ENCODE measurements around the gene PMEPA1. TPM values are rescaled to one million over a fixed set of nuclear protein-coding genes. Genes with fewer than 3 reads are reported as not detected.
A peak's percentile ranks its signal among the peaks of the same experiment; 100 is the strongest.

Gene PMEPA1
- total RNA-seq, 1 experiment from 2014 or later = 15.0 TPM

DNA sequence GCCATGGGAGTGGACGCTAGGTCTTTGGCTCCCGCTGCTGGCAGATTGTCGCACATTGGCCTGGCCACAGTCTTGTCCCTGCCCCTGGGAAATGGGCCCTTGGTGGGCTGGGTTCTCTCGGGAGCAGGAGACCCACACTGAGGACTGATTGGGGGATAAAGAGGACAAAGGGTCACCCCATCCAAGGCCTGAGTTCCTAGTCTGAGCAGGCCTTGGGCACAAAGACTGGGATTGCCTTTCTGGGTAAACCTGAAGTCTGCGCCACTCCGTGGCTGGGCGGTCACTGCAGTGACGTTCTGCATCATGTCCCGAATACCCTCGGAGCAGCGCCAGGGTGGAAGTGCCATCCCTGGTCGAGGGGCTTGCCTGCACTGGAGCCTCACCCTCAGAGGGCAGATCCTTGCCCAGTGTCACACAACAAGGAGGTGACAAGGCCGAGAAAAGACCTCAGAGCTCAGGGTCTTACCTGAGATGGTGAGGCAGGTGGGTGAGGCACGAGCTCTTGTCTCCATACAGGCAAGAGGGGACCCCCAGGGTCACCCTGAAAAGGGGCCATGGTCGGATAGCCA is 53.5 kb downstream of the PMEPA1 start:
- Histone ChIP-seq H3K9me3 (replicated peaks) (no peaks in the 10 kb centered on the region), H3K27me3 (no peaks in the 10 kb centered on the region), H3K27ac (no peak overlapping the region), H3K4me1 (no peaks in the 10 kb centered on the region), H3K4me3 (no peak overlapping the region), H3K36me3 (peaks cover 65% of the 10 kb centered on the region)
- DNase-seq = peak in 1 of 2 experiments; percentile 7

DNA sequence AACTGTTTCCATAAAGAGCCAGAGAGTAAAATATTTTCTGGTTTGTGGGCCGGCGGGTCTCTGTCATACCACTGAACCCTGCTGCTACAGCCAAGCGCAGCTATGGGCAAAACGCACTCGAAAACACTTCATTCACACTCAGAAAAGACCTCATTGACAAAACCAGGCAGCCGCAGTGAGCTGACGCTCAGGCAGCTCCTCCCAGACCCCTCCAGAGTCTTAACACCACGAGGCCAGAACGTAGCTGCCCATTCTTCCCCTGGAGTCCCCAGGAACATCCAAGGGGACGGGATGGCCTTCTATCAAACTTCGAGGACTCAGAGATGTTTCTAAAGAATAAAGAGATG is 54.0 kb downstream of the PMEPA1 start:
- no peaks in the 10 kb centered on the region for H3K4me1 ChIP-seq
- H3K9me3 ChIP-seq (replicated peaks) = no peaks in the 10 kb centered on the region
- H3K27me3 ChIP-seq = no peaks in the 10 kb centered on the region
- DNase-seq = no peak
- H3K36me3 ChIP-seq = peaks cover 71% of the 10 kb centered on the region
- H3K27ac ChIP-seq = no peak overlapping the region
- H3K4me3 ChIP-seq = no peak overlapping the region

DNA sequence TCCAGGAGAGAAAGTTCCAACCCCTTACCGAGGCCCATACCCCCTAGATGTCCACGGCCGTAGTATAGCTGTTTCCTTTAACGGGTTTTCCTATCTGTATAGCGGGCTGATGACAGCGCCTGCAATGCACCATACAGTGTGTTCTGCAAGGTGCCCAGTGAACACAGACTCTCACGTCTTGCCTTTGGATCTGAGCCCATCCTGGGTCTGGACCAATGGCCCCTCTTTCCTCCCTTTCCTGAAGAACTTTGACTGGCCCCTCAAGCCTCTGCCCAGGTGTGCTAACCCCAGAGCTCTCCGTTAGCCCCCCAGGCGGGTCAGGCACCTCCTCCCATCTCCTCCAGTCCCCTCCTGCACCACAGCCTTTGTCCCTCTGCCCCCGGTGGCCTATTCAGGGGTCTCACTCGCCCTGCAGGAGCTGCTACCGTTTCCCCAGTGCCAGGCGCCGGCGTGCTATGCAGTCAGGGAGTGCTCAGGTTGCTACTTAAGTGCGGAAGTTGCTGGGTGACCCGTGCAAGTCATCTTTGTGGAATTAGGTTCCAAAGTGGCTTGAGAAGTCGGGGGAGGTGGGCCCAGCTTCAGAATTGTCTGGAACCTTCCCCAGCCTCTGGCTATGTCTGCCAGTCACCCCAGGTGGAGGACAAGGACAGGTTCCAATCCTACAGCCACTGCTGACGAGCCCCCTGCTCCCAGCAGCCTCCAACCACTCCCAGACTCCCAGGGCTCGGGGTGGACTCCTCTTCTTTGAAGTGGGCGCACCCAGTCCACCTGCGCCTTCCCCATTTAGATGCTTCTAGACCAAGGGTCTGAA is 54.6 kb downstream of the PMEPA1 start:
- Histone ChIP-seq H3K9me3 (replicated peaks) (no peaks in the 10 kb centered on the region), H3K27me3 (no peaks in the 10 kb centered on the region), H3K27ac (no peak overlapping the region), H3K4me1 (no peaks in the 10 kb centered on the region), H3K36me3 (peaks cover 77% of the 10 kb centered on the region), H3K4me3 (no peak overlapping the region)
- DNase-seq = peak in 1 of 2 experiments; percentile 20

DNA sequence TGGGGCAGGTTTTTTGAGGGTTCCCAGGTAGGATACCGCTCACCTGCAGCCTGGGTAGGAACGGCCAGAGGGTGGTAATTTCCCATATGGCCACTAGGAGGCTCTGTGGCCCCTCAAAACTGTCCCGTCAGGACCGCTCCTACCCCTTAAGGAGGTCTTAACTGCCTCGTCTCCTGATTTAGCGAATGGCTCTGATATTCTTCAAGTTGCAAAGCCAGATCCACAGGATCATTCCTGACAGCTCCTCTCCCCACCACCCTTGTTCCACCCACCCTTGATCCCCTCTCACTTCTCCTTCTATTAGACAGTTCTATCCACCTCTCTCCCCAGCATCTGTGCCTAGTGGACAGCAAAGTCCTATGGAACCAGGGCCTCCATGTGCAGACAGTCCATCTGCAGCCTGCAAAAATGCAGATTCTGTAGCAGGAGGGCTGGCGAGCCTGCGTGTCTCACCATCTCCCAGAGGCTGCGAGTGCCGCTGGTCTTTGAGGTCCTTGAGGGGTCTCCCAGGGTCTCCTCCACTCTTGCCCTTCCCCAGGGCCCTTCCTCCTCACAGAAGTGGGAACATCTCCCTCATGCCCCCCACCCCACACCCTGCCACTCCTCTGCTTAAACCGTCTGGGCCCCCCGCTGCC is 55.3 kb downstream of the PMEPA1 start:
- H3K9me3 ChIP-seq (replicated peaks) = no peaks in the 10 kb centered on the region
- H3K27ac ChIP-seq = no peak overlapping the region
- H3K27me3 ChIP-seq = no peaks in the 10 kb centered on the region
- no peak overlapping the region for H3K4me3 ChIP-seq
- H3K4me1 ChIP-seq = no peaks in the 10 kb centered on the region
- DNase-seq = peak; percentile 67 to 88
- H3K36me3 ChIP-seq = peaks cover 82% of the 10 kb centered on the region

DNA sequence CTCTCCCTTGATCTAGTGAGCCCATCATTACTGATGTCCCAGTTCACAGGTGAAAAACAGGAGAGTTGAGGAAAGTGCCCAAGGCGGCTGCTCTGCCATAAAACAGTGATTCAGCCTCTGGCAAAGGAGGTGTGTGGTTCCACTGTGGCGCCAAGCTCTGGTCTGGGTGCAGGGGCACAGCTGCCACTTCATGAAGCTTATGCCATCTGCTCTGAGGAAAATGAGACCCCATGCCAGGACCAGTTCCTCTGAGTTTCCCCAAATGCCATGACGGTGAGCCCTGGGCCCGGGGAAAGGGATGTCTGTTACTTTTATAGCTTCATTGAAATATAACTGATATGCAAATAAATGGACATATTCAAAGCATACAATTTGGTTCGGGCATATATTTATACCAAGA is 55.9 kb downstream of the PMEPA1 start:
- Histone ChIP-seq H3K27ac (no peak overlapping the region), H3K9me3 (replicated peaks) (no peaks in the 10 kb centered on the region), H3K27me3 (no peaks in the 10 kb centered on the region), H3K4me3 (no peak overlapping the region), H3K36me3 (peaks cover 79% of the 10 kb centered on the region), H3K4me1 (no peaks in the 10 kb centered on the region)
- DNase-seq = no peak

DNA sequence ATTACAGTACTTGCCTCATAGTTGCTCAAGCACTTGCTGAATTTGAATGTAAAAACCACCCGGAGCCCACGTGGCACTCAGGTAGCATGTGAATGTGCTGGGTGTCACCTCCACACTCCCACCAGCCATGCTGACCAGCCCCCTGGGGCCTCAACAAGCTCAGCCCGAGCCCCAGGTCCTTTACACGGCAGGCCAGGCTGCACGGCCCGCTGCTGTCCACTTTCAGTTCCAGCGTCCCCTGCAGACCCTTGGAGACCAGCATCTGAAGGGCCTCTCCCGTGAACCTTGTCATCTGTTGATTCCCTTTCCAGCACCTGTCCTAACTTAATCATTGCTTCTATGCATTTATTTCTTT is 56.3 kb downstream of the PMEPA1 start:
- Histone ChIP-seq H3K27me3 (no peaks in the 10 kb centered on the region), H3K36me3 (peaks cover 75% of the 10 kb centered on the region), H3K4me3 (no peak overlapping the region), H3K9me3 (replicated peaks) (no peaks in the 10 kb centered on the region), H3K4me1 (no peaks in the 10 kb centered on the region), H3K27ac (no peak overlapping the region)
- peak in 1 of 2 experiments; percentile 2 for DNase-seq

DNA sequence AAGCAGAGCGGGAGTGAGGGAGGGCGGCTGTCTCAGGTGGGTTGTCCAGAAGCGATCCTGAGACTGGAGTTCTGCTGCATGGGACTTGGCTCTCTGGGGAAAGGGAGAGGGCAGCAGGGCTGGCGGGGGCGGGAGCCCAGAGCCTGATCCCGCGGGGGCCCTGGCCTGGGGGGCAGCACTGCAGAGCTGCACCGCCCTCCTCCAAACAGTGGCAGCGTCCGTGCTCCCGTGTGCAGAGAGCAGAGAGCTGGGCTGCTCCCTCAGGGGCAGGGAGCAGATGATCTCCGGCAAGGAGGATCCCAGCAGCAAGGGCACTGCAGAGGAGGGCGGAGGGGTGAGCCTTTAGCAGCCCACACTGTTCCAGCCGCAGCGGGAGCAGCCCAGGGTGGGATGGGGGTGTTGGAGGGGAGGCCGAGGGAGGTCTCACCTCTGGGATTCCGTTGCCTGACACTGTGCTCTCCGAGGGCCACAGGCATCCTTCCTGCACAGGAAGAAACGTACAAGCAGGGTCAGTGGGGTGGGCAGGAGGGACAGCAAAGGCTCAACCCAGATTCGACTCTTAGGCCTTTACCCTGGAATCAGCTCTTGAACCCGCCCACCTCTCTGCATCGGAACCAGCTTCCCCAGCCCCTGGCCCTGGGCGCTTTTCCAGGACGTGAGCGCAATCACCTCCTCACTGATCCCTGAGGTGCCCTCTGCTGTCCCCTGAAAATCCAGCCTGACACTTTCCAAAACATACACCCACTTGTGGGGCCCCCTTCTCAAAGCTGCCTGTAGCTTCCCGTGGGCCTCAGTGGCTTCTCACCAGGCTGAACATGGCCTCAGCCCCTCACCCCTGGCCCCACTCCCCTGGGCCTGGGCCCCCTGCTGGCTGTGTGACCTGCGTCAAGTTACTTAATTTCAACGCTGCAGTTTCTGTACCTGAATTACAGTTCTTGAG is 56.9 kb downstream of the PMEPA1 start:
- no peak overlapping the region for H3K27ac ChIP-seq
- no peak overlapping the region for H3K4me3 ChIP-seq
- peaks cover 69% of the 10 kb centered on the region for H3K36me3 ChIP-seq
- H3K27me3 ChIP-seq = no peaks in the 10 kb centered on the region
- no peaks in the 10 kb centered on the region for H3K4me1 ChIP-seq
- peak in 1 of 2 experiments; percentile 4 for DNase-seq
- H3K9me3 ChIP-seq (replicated peaks) = no peaks in the 10 kb centered on the region

DNA sequence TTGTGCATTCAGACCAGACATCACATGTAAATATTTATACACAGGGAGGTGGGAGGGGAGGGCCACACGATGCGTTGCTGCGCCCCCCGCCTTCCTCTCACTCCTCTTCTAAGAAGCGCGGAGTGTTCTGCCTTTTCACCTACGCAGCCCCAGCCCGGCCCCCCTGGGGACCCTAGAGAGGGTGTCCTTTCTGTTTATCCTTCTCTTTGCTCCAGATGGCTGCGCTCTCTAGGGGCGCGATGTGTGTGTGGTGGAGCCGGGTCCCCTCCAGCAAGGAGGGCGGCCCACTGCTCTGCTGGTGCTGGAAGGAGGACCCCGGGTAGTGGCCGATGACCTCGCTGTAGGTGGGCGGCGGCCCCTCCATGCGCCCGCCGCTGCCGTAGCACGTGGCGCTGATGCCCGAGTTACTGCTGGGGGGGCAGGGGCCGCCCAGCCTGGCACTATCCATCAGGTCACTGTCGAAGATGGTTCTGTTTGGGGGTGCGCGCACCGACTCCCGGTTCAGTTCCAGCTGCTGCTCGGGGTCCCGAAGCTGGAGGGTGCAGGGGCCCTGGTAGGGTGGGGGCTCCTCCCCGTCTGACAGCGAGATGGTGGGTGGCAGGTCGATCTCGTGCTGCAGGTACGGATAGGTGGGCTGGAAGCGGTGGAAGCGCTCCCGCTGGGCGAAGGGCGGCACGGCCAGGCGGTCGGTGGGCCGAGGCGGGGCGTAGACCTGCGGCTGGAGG is 57.8 kb downstream of the PMEPA1 start:
- no peaks in the 10 kb centered on the region for H3K9me3 ChIP-seq (replicated peaks)
- DNase-seq = peak in 1 of 2 experiments; percentile 9
- no peaks in the 10 kb centered on the region for H3K27me3 ChIP-seq
- no peak overlapping the region for H3K27ac ChIP-seq
- no peaks in the 10 kb centered on the region for H3K4me1 ChIP-seq
- peaks cover 63% of the 10 kb centered on the region for H3K36me3 ChIP-seq
- H3K4me3 ChIP-seq = no peak overlapping the region

DNA sequence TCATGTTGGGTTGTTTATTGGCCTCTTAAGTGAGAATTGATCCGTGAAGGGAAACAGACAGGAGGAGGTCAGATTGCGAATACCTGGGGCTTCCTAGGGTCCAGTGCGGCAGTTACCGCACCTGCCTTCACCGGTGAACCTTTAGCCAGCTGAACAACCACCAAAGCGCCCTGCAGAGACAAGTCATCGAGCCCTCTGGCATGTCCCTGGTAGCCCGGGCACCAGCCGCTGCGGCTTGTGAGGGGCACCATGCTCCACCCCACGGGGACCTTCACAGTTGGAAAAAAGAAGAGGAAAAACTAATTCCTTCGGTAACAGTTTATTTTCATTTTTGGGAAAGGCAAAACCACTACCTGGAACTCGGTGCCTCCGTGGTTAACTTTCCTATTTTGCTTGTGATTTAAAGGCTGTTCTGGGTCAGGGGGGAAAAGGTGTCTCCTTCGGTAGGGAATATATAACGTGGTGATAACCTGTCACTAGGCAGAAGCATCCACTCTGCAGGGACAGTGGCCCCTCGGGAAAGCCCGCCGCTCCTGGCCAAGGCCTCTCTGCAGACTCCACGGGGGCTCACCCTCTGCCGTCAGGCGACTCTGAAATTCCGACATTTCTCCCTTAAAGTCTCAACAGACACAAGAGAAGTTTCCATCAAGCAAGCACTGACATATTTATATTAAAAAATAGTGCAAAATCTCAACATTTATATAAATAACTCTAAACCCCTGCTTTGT is 58.9 kb downstream of the PMEPA1 start:
- Histone ChIP-seq H3K27me3 (no peaks in the 10 kb centered on the region), H3K4me3 (no peak overlapping the region), H3K27ac (no peak overlapping the region), H3K4me1 (no peaks in the 10 kb centered on the region), H3K9me3 (replicated peaks) (no peaks in the 10 kb centered on the region), H3K36me3 (peaks cover 55% of the 10 kb centered on the region)
- no peak for DNase-seq

DNA sequence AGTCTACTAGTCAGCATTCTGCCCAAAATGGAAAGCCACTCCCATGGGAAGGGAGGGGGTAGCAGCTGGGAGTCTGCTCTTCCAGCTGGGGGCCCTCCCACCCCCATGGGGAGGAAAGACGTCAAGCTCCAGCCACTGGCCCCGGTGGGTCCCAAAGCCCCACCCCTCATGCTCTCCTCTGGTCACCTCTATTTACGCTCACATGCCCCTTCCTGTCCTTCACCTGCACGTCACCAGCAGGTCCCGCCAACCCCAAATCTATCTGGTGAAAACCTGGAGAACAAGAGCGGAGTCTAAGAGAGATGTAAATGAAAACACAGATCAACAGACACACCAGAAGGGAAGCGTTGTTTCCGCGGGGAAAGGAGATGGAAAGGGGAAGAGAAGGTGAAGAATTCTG is 59.5 kb downstream of the PMEPA1 start:
- Histone ChIP-seq H3K9me3 (replicated peaks) (no peaks in the 10 kb centered on the region), H3K4me1 (no peaks in the 10 kb centered on the region), H3K36me3 (peaks cover 52% of the 10 kb centered on the region), H3K27ac (no peak overlapping the region), H3K4me3 (no peak overlapping the region), H3K27me3 (no peaks in the 10 kb centered on the region)
- DNase-seq = peak in 1 of 2 experiments; percentile 6

DNA sequence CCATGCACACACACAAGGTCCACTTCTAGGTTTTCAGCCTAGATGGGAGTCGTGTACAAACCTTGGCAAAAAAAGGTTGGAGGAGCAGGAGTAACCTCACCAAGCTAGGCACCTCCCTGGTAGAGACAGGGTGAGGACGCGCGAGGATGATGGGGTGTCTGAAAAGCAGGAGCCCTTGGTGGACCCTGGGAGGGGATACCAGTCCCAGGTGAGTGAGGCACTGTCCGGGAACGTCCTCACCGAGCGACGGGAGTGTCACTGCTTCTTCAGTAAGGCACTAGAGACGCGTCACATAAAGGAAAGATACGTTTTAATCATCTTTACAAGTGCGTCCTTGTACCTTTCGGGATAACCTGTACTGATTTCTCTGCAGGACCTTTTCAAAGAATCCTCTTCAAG is 60.2 kb downstream of the PMEPA1 start:
- no peak overlapping the region for H3K27ac ChIP-seq
- peaks cover 3% of the 10 kb centered on the region; the same call in 1 of the 2 replicates for H3K9me3 ChIP-seq (replicated peaks)
- H3K27me3 ChIP-seq = no peaks in the 10 kb centered on the region
- DNase-seq = no peak
- no peaks in the 10 kb centered on the region for H3K4me1 ChIP-seq
- H3K4me3 ChIP-seq = no peak overlapping the region
- H3K36me3 ChIP-seq = peaks cover 48% of the 10 kb centered on the region

DNA sequence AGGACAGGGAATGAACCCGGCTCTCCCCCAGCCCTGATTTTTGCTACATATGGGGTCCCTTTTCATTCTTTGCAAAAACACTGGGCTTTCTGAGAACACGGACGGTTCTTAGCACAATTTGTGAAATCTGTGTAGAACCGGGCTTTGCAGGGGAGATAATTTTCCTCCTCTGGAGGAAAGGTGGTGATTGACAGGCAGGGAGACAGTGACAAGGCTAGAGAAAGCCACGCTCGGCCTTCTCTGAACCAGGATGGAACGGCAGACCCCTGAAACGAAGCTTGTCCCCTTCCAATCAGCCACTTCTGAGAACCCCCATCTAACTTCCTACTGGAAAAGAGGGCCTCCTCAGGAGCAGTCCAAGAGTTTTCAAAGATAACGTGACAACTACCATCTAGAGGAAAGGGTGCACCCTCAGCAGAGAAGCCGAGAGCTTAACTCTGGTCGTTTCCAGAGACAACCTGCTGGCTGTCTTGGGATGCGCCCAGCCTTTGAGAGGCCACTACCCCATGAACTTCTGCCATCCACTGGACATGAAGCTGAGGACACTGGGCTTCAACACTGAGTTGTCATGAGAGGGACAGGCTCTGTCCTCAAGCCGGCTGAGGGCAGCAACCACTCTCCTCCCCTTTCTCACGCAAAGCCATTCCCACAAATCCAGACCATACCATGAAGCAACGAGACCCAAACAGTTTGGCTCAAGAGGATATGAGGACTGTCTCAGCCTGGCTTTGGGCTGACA is 60.8 kb downstream of the PMEPA1 start:
- Histone ChIP-seq H3K9me3 (replicated peaks) (peaks cover 6% of the 10 kb centered on the region; the same call in 1 of the 2 replicates), H3K4me1 (no peaks in the 10 kb centered on the region), H3K4me3 (no peak overlapping the region), H3K27me3 (no peaks in the 10 kb centered on the region), H3K27ac (no peak overlapping the region), H3K36me3 (peaks cover 47% of the 10 kb centered on the region)
- no peak for DNase-seq
